ENCODE data around the gene OSM.

DNA sequence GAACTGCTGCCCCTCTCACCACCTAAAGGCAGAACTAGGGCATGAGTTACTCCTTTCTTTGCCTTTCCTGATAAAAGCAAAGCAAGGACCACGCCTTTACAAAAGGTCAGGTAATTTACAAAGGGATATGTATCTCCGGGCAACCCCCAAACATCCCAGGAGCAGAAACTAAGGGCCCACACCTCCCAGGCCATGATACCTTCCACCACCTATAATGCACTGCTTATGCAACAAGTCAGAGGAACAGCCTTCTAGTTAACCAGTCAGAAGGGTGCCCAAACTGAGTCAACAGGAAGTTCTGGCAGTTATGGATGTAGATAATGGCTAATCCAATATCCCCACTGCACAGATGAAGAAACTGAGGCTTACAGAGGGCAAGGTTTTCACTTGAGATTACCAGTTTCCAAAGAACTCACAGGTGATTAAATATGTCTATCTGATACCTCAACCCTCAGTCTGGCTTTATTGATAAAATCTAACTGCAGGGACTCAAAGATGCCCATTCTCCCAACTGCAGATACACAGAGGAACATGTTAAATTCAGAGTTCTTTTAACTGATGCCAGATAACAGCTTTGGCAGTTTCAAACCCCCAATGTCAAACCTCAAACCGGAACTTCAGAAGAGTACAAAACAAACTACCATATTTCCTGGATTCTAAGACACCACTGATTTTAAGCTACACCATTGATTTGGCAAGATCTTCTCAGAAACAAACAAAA, 39.4 kb upstream of the OSM start:
- TF ChIP-seq, protein P1, sequence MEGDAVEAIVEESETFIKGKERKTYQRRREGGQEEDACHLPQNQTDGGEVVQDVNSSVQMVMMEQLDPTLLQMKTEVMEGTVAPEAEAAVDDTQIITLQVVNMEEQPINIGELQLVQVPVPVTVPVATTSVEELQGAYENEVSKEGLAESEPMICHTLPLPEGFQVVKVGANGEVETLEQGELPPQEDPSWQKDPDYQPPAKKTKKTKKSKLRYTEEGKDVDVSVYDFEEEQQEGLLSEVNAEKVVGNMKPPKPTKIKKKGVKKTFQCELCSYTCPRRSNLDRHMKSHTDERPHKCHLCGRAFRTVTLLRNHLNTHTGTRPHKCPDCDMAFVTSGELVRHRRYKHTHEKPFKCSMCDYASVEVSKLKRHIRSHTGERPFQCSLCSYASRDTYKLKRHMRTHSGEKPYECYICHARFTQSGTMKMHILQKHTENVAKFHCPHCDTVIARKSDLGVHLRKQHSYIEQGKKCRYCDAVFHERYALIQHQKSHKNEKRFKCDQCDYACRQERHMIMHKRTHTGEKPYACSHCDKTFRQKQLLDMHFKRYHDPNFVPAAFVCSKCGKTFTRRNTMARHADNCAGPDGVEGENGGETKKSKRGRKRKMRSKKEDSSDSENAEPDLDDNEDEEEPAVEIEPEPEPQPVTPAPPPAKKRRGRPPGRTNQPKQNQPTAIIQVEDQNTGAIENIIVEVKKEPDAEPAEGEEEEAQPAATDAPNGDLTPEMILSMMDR (IDR thresholded peaks at IDR 0.05) = no peak
- TF ChIP-seq POLR2AphosphoS5 (IDR thresholded peaks at IDR 0.05) = no peak
